Measurements from ENCODE around the gene UPF1. TPM values are rescaled to one million over a fixed set of nuclear protein-coding genes. Genes with fewer than 3 reads are reported as not detected.
A peak's percentile ranks its signal among the peaks of the same experiment; 100 is the strongest.

UPF1 gene
- polyA plus RNA-seq, 2 of the 4 experiments (the other 2 are of a cell fraction) = 19.2 to 28.6 TPM

- ChIA-PET POLR2A (no interaction called here), CTCF (interaction anchor here (0.5 kb wide), 1 partner anchor 44 kb away, joined by 3 read pairs; no protein-coding TSS in a partner anchor)
- H3K4me2 ChIP-seq = no peak overlapping the region
- no peak for ATAC-seq
- H3K4me3 ChIP-seq = no peak overlapping the region
- no peak for TF ChIP-seq PHF8 (IDR thresholded peaks at IDR 0.05; ENCODE audit: borderline replicate concordance, low read depth)
- FAIRE-seq = no peak
- H3K4me1 ChIP-seq = no peaks in the 10 kb centered on the region
- no peak overlapping the region for H3K27ac ChIP-seq
- no peak for DNase-seq (ENCODE audit: low read depth in 1 of 2, low spot score in 1 of 2)
- no peaks in the 10 kb centered on the region for H3K9me3 ChIP-seq
Observed at GRCh38 chr19:18800079-18800478, 31.7 kb upstream of the UPF1 start.

- no peak for TF ChIP-seq ESRRA (IDR thresholded peaks at IDR 0.05; ENCODE audit: borderline replicate concordance, low read length)
- TF ChIP-seq JUN (IDR thresholded peaks at IDR 0.05) = no peak
- no peak for TF ChIP-seq NFE2L2 (conservative IDR thresholded peaks at IDR 0.05; ENCODE audit: low read length)
- no peak for TF ChIP-seq RFX5 (IDR thresholded peaks at IDR 0.05)
- no peak for TF ChIP-seq TP53 (CRISPR knock-in tag; IDR thresholded peaks at IDR 0.05)
- no peak for TF ChIP-seq CBX2 (IDR thresholded peaks at IDR 0.05; ENCODE audit: borderline replicate concordance, low read depth)
- TF ChIP-seq FOXS1 (CRISPR knock-in tag; IDR thresholded peaks at IDR 0.05) = no peak
- no peak for TF ChIP-seq RAD21 (conservative IDR thresholded peaks at IDR 0.05 in 1 of 2, IDR thresholded peaks at IDR 0.05 in 1 of 2)
- TF ChIP-seq, protein P1, sequence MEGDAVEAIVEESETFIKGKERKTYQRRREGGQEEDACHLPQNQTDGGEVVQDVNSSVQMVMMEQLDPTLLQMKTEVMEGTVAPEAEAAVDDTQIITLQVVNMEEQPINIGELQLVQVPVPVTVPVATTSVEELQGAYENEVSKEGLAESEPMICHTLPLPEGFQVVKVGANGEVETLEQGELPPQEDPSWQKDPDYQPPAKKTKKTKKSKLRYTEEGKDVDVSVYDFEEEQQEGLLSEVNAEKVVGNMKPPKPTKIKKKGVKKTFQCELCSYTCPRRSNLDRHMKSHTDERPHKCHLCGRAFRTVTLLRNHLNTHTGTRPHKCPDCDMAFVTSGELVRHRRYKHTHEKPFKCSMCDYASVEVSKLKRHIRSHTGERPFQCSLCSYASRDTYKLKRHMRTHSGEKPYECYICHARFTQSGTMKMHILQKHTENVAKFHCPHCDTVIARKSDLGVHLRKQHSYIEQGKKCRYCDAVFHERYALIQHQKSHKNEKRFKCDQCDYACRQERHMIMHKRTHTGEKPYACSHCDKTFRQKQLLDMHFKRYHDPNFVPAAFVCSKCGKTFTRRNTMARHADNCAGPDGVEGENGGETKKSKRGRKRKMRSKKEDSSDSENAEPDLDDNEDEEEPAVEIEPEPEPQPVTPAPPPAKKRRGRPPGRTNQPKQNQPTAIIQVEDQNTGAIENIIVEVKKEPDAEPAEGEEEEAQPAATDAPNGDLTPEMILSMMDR (IDR thresholded peaks at IDR 0.05) = no peak
- TF ChIP-seq, protein P2, sequence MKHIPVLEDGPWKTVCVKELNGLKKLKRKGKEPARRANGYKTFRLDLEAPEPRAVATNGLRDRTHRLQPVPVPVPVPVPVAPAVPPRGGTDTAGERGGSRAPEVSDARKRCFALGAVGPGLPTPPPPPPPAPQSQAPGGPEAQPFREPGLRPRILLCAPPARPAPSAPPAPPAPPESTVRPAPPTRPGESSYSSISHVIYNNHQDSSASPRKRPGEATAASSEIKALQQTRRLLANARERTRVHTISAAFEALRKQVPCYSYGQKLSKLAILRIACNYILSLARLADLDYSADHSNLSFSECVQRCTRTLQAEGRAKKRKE (CRISPR knock-in tag; IDR thresholded peaks at IDR 0.05; ENCODE audit: low read depth) = no peak
- TF ChIP-seq HDAC2 (IDR thresholded peaks at IDR 0.05) = no peak
- no peak for TF ChIP-seq SMC3 (IDR thresholded peaks at IDR 0.05)
- TF ChIP-seq HOXA7 (CRISPR knock-in tag; IDR thresholded peaks at IDR 0.05) = no peak
- ChIA-PET POLR2A (no interaction called here), CTCF (interaction anchor here (0.5 to 0.6 kb wide), 2 partner anchors 45 to 48 kb away, joined by 3 read pairs; no protein-coding TSS in a partner anchor)
- Histone ChIP-seq H3K4me2 (no peak overlapping the region), H3K4me1 (no peaks in the 10 kb centered on the region), H3K27ac (no peak overlapping the region), H3K9me3 (no peaks in the 10 kb centered on the region), H3K4me3 (no peak overlapping the region)
- peak; percentile 37 to 44; a peak in 2 of 6 replicates for ATAC-seq
- no peak for DNase-seq (ENCODE audit: low read depth in 1 of 2, low spot score in 1 of 2)
- WGBS (ENCODE audit: missing lambda C conversion rate) = 0% methylated on average over 2 of the region's 10 CpGs
- no peak for FAIRE-seq
Observed at GRCh38 chr19:18800636-18801035, 31.1 kb upstream of the UPF1 start.

GRCh38 chr19:18802354-18802753 is 29.4 kb upstream of the UPF1 start:
- TF ChIP-seq MAFK (IDR thresholded peaks at IDR 0.05; ENCODE audit: partially characterized antibody) (no peak), JUN (IDR thresholded peaks at IDR 0.05) (no peak), RNF2 (IDR thresholded peaks at IDR 0.05; ENCODE audit: borderline replicate concordance, low read depth) (no peak), ZNF302 (CRISPR knock-in tag; IDR thresholded peaks at IDR 0.05) (no peak), FOSB (CRISPR knock-in tag; IDR thresholded peaks at IDR 0.05) (no peak), TP53 (CRISPR knock-in tag; IDR thresholded peaks at IDR 0.05) (no peak), PHF8 (IDR thresholded peaks at IDR 0.05; ENCODE audit: borderline replicate concordance, low read depth) (no peak), E2F6 (IDR thresholded peaks at IDR 0.05; ENCODE audit: borderline replicate concordance, low read depth) (no peak), JUNB (IDR thresholded peaks at IDR 0.05) (no peak), KDM1A (IDR thresholded peaks at IDR 0.05; ENCODE audit: low read depth) (no peak), HOXB5 (CRISPR knock-in tag; IDR thresholded peaks at IDR 0.05) (no peak), ELK1 (IDR thresholded peaks at IDR 0.05; ENCODE audit: low read depth, low read length) (no peak), EHF (CRISPR knock-in tag; IDR thresholded peaks at IDR 0.05) (no peak), HEYL (CRISPR knock-in tag; IDR thresholded peaks at IDR 0.05) (no peak), HOXA7 (CRISPR knock-in tag; IDR thresholded peaks at IDR 0.05) (no peak), NR3C1 (IDR thresholded peaks at IDR 0.05) (no peak)
- TF ChIP-seq, protein P3, sequence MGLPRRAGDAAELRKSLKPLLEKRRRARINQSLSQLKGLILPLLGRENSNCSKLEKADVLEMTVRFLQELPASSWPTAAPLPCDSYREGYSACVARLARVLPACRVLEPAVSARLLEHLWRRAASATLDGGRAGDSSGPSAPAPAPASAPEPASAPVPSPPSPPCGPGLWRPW (IDR thresholded peaks at IDR 0.05) = no peak
- TF ChIP-seq, protein P1 (IDR thresholded peaks at IDR 0.05) = no peak
- ATAC-seq (peak in 1 of 2 experiments; percentile 57; a peak in 3 of 6 replicates), FAIRE-seq (no peak), DNase-seq (ENCODE audit: low read depth in 1 of 2, low spot score in 1 of 2) (no peak)
- ChIA-PET CTCF (interaction anchor here (1.6 kb wide), 1 partner anchor 45 kb away, joined by 5 read pairs; no protein-coding TSS in a partner anchor), POLR2A (no interaction called here)
- Histone ChIP-seq H3K4me1 (no peaks in the 10 kb centered on the region), H3K9me3 (no peaks in the 10 kb centered on the region), H3K4me2 (no peak overlapping the region), H3K27ac (no peak overlapping the region), H3K4me3 (no peak overlapping the region)
- WGBS (ENCODE audit: missing lambda C conversion rate) = 47% methylated on average over 9 of the region's 11 CpGs

Measured in A549 (cell line).